NCI-H345 (cell line): ENCODE data around the gene KIF1A.
"Not testable (repeated sequence)": the region's sequence is repeated elsewhere in the genome, so short reads cannot be mapped to it uniquely, and the experiment has no call there.

Experiments used
- DNase-seq: peaks from one replicate; lab custom pipeline; 2025; lab: John Stamatoyannopoulos, UW

Gene KIF1A

DNA sequence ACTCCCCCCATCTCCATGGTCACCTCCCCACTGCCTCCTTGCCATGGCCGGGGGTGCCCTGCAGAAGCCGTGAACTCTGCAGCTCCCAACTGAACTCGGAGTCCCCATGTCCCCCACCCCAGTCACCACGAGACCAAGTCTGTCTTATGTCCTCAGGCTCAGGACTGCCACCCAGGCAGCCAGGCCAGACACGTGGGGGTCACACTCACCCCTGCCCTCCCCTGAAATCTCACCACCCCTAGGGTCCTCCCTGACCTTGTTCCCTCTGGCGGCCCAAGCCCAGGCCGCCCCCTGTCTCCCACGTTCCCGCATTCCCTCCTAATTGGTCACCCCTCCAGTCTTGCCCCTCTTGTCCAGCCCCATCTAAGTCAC, 117.4 kb downstream of the KIF1A start:
- DNase-seq, result no peak

DNA sequence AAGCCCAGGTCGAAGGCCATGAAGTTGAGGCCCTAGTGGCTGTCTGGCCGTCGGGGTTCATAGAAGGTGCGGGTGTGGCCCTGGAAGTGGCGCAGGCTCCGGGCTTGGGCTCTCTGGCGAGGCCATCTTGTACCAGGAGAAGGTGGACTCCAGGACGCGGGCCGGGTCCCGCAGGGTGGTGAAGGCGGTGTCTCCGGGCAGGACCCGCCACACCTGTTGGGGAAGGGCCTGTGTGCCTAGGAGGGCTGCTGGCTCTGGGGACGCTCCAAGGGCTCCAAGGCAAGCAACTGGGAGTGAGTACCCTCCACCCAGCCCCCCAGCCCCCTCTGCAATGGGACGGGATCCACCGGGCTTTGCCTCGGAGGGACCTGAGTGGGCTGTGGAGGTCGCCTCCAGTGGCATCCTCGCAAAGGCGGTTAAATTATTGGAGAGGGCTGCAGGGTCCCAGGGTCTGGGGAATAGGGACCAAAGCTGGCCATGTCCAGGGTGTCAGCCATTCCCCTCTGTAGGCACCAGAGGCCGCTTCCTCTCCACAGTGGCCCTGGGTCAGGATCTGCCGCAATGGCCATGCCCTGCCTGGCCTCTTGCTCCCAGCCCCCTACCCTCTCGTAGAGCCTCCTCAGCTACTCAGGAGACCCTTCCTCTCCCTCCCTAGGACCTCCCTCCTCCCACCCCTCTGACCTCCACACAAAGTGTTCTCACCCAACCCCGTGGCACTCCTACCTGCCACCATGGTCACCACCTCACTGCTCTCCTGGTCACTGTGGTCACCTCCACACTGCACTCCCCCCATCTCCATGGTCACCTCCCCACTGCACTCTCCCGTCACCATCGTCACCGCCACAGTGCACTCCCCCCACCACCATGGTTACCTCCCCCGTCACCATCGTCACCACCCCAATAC, 118.0 kb downstream of the KIF1A start:
- DNase-seq, result no peak

- DNase-seq, result no peak
These were observed 118.8 kb downstream of the KIF1A start for GRCh38 chr2:240701091-240701735.

- not testable (repeated sequence) for DNase-seq
These were observed 119.4 kb downstream of the KIF1A start for GRCh38 chr2:240700616-240701015.

- not testable (repeated sequence) for DNase-seq
These were observed 120.2 kb downstream of the KIF1A start for GRCh38 chr2:240699835-240700234.

DNA sequence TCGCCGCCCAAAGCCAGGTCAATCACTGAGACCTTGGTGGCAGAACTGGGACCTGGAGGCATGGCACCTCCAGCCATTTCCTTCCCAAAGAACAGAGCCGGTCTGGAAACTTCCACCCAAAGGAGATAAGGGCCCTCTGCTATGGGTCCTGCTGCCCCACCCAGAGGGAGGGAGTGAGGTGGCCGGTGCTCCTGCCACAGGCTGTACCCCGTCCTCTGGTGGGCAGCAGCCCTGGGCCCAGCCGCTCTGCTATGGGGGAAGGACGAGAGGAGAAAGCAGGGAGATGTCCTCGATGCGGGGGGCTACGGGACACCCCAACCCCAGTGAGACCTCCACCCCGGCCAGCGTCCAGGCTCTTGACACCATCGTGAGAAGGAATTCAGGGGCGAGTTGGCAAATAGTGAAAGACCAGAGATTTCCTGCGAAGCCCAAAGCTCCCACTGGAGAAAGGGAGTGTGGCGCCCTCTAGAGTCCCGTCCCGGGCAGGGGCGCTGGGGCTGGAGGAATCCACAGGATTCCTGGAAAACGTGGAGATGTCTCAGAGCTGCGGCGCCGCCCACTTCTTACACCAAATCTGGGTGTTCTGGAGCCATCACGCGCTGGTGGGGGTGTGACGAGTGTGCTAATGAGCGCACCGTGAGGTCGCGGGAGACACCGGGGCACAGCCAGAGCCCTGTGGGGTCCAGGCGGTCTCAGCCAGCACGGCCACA, 121.0 kb downstream of the KIF1A start:
- not testable (repeated sequence) for DNase-seq

- DNase-seq, result not testable (repeated sequence)
These were observed 123.5 kb downstream of the KIF1A start for GRCh38 chr2:240696469-240696868.

DNA sequence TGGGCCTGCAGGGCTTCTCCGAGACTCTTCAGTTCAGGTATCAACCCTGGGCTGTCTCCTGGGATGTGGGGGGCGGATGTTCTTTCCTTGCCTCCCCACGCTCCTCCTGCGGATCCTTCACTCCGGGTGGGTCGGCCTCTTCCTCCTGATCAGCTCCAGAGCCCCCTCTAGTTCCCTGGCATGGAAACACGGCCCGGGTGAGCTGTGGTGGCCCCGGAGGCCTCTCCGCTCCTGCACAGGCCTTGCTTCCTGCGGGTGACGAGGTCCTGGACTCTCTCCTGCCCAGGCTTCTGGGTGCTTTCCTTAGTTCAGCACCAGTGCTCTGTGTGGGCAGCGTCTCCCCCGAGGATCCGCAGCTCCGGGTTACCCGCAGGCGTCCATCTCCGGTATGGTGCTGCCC, 124.4 kb downstream of the KIF1A start:
- DNase-seq, result not testable (repeated sequence)

DNA sequence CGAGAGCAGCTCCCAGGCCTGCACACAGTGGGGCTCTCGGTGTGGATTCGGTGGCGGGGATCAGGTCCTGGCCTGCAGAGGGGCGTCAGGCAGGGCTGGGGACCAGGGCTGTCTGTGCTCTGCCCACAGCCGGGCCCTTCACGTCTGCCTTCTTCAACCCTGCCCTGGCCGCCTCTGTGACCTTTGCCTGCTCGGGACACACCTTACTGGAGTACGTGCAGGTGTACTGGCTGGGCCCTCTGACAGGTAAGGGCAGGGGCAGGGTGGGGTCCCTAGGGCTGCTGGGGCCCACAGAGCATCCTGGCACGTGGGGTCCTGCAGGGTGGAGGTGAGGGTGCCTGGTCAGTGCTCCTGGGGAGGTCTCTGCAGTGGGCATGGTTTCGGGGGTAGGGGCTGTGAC, 125.7 kb downstream of the KIF1A start:
- DNase-seq, result not testable (repeated sequence)

- not testable (repeated sequence) for DNase-seq
These were observed 127.1 kb downstream of the KIF1A start for GRCh38 chr2:240692583-240693561.

GRCh38 chr2:240691631-240692420, 128.2 kb downstream of the KIF1A start, which contains the start of gene AQP12A:
Gene AQP12A, plus strand, starts transcription at chr2:240691866. Its CDS starts 48 bp downstream, at chr2:240691914.
- DNase-seq, result not testable (repeated sequence)

DNA sequence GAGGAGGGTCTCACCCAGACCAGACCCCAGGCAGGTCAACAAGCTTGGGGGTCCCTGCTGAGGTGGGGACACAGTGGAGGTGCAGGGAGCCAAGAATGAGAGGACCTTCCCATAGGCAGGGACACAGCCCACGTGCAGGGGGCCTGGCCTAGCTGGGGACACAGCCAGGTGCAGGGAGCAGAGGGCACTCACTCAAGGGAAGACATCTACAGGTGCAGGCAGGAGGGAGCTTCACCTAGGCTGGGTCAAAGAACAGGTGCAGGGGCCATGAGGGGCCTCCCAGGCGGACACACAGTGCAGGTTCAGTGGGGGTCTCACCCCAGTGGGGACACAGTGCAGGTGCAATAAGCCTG, 129.0 kb downstream of the KIF1A start:
- DNase-seq, result not testable (repeated sequence)

- DNase-seq, result not testable (repeated sequence)
These were observed 129.5 kb downstream of the KIF1A start for GRCh38 chr2:240690421-240691074.

- no peak for DNase-seq
These were observed 130.0 kb downstream of the KIF1A start for GRCh38 chr2:240689975-240690374.

DNA sequence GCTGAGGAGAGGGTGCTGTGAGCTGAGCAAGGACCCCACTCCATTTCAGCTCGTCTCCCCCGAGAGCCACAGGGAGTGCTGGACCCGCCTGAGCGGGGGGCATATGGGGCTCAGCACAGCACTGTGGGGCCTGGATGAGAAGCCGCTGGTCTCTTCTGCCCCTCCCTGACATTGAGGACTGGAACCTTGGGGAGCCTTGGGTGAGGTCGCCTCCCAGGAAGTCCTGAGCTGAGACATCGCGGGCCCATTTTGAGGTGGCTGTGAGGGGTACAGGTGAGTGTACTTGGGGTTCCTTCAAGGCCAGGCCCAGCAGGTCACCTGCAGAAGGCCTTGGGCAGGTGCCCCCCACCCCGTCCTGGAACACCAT, 131.5 kb downstream of the KIF1A start:
- DNase-seq, result no peak

DNA sequence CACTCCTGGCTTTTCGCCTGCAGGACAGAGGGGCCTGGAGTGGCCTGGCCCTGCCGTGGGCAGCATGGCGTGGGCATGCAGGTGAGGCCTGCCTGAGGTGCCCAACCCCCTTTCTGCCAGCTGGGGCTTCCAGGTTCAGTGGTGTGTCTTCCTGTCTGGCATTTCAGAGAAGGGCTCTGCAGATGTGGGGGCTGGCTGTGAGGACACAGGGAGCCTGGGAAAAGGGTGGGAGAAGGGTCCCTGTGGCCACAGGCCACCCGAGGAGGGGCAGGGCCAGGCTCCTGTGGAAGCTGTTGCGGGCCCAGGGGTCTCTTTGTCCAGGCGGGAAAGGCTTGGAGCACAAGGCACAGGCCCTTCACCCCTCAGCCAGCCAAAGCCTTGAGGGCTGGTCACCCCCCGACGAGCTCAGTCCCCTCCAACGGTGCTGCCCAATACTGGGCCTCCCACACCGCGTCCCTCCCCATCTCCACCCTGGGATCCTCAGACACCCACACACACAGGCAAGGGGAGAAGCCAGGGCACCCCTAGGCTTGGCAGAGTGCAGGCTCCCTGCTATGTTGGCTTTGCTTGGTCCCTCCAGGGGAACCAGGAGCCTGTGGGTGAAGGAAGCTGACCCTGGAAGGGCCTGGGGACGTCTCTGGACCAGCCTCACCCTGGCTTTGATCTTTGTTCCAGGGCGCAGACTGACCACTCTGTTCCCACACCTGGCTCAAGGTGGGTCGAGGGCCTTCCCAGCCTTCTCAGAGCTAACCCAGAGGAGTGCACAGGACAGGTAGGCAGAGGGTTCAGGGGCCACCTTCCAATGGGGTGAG, 132.1 kb downstream of the KIF1A start:
- DNase-seq, result no peak

DNA sequence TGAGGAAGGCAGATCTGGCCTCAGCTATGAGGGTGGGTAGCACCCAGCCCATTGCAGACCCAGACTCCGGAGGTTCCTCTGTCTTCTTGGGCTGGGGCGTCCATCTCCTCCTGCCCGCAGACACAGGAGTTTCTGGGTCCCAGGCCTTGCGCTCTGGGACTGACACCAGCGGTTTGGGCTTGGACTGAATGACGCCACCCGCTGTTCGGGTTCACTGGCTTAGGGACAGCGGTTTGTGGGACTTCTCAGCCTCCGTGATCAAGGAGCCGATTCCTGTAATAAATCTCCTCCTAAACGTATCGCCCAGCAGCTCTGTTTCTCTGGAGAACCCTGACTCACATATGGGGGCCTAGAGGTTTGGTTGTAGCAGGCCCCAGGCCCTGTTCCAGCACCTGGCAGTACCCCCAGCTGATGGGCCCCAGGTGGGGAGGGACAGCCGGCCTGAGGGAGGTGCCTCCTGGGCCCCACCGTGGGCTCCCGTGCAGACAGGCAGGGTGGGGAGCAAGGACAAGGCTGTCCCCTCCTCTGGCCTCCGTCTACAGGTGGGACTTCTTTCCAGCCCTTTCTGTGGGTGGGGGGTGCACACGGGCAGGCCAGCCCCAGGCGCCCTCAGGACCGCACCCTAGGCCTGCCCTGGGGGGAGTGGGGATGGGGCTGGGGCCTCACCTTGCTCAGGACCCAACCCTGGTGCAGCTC, 132.8 kb downstream of the KIF1A start:
- no peak for DNase-seq

GRCh38 chr2:240686460-240686859, 133.6 kb downstream of the KIF1A start:
- DNase-seq, result no peak
